K562 (cell line): ENCODE measurements around the gene KCNK1.

Experiments
- BCL6 ChIP-seq: fragments of 250-450 bp; sonication (Bioruptor Pico); IDR thresholded peaks from 2 replicates; pipeline ENCODE4 v1.4.0; 2020
- CBX5 ChIP-seq: IDR thresholded peaks from 2 replicates; pipeline ENCODE4 v1.6.1; 2014; ENCODE audit warnings: low read depth, borderline replicate concordance
- EP300 ChIP-seq: IDR thresholded peaks from 2 replicates; pipeline ENCODE4 v1.6.1; 2012; ENCODE audit warnings: low read length, improper control_type of control experiment
- FOXJ3 ChIP-seq: sonication (generic); formaldehyde crosslinking; IDR thresholded peaks from 2 replicates; pipeline ENCODE4 v1.4.0; 2020; ENCODE audit warnings: mild to moderate bottlenecking, missing genetic modification reagents
- KAT7 ChIP-seq: sonication (generic); formaldehyde crosslinking; IDR thresholded peaks from 2 replicates; pipeline ENCODE4 v1.8.0; 2022; ENCODE audit warnings: missing genetic modification reagents, mild to moderate bottlenecking, borderline replicate concordance
- KLF6 ChIP-seq: fragments of 250-450 bp; sonication (Bioruptor Pico); IDR thresholded peaks from 2 replicates; pipeline ENCODE4 v1.4.0; 2020; ENCODE audit warnings: mild to moderate bottlenecking, moderate library complexity, borderline replicate concordance
- NRF1 ChIP-seq, 2 experiments: fragments of 450-650 bp; IDR thresholded peaks in 1 of 2; conservative IDR thresholded peaks in 1 of 2; 2 replicates each; pipeline ENCODE4 v1.6.1; 2014; ENCODE audit warnings: mild to moderate bottlenecking in 2 of 2
- POLR2A ChIP-seq: fragments of 450-650 bp; conservative IDR thresholded peaks from 2 replicates; pipeline ENCODE4 v1.6.1; 2016
- SP2 ChIP-seq: IDR thresholded peaks from 2 replicates; pipeline ENCODE4 v1.6.1; 2011; ENCODE audit warnings: mild to moderate bottlenecking, low read depth, low read length, moderate library complexity; ENCODE audit not compliant: poor library complexity, severe bottlenecking; ENCODE audit errors: extremely low read depth
- ZNF274 ChIP-seq: IDR thresholded peaks from 2 replicates; pipeline ENCODE4 v1.6.1; 2011; ENCODE audit warnings: low read depth, mild to moderate bottlenecking, low read length, moderate library complexity, borderline replicate concordance
- ZNF696 ChIP-seq: fragments of 250-450 bp; sonication (Bioruptor Pico); conservative IDR thresholded peaks from 2 replicates; pipeline ENCODE4 v1.4.0; 2020; ENCODE audit warnings: mild to moderate bottlenecking, moderate library complexity
- ZZZ3 ChIP-seq: fragments of 450-650 bp; IDR thresholded peaks from 2 replicates; pipeline ENCODE4 v1.6.1; 2016; ENCODE audit warnings: antibody characterized with exemption, mild to moderate bottlenecking, moderate library complexity
- TF ChIP-seq, protein P1 (sequence below): fragments of 450-650 bp; IDR thresholded peaks from 2 replicates; pipeline ENCODE4 v1.6.1; 2016; ENCODE audit warnings: low read depth
- TF ChIP-seq, protein P2 (sequence below), 3 experiments: IDR thresholded peaks in 2 of 3; conservative IDR thresholded peaks in 1 of 3; 2 replicates each; pipeline ENCODE4 v1.5.1; 2011 to 2012; ENCODE audit warnings: low read length in 3 of 3, mild to moderate bottlenecking in 3 of 3, control low read depth in 2 of 3, improper control_type of control experiment in 1 of 3, inconsistent platforms in 1 of 3, low read depth in 1 of 3, mixed read lengths in 1 of 3, moderate library complexity in 1 of 3; ENCODE audit not compliant: insufficient read depth in 2 of 3

DNA sequence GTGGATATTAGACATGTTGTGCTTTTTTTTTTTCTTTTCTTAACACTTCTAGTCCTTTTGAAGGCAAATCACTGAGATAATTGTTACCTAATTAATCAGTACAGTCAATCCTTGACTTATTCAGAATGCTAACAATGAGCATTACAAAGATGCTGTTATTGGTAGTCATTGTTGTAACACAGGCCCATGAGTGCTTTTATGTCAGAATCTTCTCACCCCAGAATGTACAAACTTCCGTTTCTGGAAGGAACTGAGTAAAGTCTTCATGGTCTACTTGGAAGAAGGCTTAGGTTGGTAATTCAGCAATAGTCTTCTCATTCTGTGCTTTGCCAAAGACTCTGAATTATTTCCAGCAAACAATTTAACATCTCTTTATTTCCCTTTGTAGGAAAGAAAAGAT, 3.1 kb downstream of the KCNK1 start:
- TF ChIP-seq, protein P1, sequence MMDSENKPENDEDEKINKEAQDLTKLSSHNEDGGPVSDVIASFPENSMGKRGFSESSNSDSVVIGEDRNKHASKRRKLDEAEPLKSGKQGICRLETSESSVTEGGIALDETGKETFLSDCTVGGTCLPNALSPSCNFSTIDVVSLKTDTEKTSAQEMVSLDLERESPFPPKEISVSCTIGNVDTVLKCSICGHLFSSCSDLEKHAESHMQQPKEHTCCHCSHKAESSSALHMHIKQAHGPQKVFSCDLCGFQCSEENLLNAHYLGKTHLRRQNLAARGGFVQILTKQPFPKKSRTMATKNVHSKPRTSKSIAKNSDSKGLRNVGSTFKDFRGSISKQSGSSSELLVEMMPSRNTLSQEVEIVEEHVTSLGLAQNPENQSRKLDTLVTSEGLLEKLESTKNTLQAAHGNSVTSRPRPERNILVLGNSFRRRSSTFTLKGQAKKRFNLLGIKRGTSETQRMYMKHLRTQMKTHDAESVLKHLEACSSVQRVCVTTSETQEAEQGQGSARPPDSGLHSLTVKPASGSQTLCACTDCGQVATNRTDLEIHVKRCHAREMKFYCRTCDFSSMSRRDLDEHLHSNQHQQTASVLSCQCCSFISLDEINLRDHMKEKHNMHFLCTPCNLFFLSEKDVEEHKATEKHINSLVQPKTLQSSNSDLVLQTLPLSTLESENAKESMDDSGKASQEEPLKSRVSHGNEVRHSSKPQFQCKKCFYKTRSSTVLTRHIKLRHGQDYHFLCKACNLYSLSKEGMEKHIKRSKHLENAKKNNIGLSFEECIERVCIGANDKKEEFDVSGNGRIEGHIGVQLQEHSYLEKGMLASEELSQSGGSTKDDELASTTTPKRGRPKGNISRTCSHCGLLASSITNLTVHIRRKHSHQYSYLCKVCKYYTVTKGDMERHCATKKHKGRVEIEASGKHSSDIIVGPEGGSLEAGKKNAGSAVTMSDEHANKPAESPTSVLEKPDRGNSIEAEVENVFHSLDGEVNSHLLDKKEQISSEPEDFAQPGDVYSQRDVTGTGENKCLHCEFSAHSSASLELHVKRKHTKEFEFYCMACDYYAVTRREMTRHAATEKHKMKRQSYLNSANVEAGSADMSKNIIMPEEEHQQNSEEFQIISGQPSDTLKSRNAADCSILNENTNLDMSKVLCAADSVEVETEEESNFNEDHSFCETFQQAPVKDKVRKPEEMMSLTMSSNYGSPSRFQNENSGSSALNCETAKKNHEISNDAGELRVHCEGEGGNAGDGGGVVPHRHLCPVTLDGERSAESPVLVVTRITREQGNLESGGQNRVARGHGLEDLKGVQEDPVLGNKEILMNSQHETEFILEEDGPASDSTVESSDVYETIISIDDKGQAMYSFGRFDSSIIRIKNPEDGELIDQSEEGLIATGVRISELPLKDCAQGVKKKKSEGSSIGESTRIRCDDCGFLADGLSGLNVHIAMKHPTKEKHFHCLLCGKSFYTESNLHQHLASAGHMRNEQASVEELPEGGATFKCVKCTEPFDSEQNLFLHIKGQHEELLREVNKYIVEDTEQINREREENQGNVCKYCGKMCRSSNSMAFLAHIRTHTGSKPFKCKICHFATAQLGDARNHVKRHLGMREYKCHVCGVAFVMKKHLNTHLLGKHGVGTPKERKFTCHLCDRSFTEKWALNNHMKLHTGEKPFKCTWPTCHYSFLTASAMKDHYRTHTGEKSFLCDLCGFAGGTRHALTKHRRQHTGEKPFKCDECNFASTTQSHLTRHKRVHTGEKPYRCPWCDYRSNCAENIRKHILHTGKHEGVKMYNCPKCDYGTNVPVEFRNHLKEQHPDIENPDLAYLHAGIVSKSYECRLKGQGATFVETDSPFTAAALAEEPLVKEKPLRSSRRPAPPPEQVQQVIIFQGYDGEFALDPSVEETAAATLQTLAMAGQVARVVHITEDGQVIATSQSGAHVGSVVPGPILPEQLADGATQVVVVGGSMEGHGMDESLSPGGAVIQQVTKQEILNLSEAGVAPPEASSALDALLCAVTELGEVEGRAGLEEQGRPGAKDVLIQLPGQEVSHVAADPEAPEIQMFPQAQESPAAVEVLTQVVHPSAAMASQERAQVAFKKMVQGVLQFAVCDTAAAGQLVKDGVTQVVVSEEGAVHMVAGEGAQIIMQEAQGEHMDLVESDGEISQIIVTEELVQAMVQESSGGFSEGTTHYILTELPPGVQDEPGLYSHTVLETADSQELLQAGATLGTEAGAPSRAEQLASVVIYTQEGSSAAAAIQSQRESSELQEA, result no peak
- TF ChIP-seq EP300 (no peak), NRF1 (conservative IDR thresholded peaks at IDR 0.05 in 1 of 2, IDR thresholded peaks at IDR 0.05 in 1 of 2) (no peak), SP2 (no peak), KAT7 (no peak), FOXJ3 (CRISPR knock-in tag) (no peak), ZZZ3 (no peak), POLR2A (no peak), KLF6 (CRISPR knock-in tag) (no peak), CBX5 (no peak), ZNF696 (no peak), ZNF274 (no peak), BCL6 (CRISPR knock-in tag) (no peak)
- TF ChIP-seq, protein P2, sequence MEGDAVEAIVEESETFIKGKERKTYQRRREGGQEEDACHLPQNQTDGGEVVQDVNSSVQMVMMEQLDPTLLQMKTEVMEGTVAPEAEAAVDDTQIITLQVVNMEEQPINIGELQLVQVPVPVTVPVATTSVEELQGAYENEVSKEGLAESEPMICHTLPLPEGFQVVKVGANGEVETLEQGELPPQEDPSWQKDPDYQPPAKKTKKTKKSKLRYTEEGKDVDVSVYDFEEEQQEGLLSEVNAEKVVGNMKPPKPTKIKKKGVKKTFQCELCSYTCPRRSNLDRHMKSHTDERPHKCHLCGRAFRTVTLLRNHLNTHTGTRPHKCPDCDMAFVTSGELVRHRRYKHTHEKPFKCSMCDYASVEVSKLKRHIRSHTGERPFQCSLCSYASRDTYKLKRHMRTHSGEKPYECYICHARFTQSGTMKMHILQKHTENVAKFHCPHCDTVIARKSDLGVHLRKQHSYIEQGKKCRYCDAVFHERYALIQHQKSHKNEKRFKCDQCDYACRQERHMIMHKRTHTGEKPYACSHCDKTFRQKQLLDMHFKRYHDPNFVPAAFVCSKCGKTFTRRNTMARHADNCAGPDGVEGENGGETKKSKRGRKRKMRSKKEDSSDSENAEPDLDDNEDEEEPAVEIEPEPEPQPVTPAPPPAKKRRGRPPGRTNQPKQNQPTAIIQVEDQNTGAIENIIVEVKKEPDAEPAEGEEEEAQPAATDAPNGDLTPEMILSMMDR (IDR thresholded peaks at IDR 0.05 in 2 of 3, conservative IDR thresholded peaks at IDR 0.05 in 1 of 3; ENCODE audit: insufficient read depth in 2 of 3, low read depth in 1 of 3, low read length in 3 of 3), result no peak
